HEK293 (cell line): ENCODE results near the gene MPPED2.

Experiments
- CTCF ChIA-PET: fragments of 350-600 bp; formaldehyde crosslinking; extraction: SDS; loops from one replicate; lab custom pipeline; 2021; ENCODE audit warnings: antibody characterized with exemption; lab: Yijun Ruan, JAX
- POLR2A ChIA-PET: fragments of 300-600 bp; formaldehyde crosslinking; extraction: SDS; loops from one replicate; lab custom pipeline; 2020; ENCODE audit warnings: antibody characterized with exemption, inconsistent platforms; lab: Yijun Ruan, JAX
- H3K27ac ChIP-seq: fragments of 200-500 bp; sonication (Bioruptor generic); 2 replicates; pipeline ENCODE4 v1.5.1; 2014; ENCODE audit warnings: low read depth, low read length, control low read depth, inconsistent platforms; ENCODE audit errors: extremely low read depth
- H3K36me3 ChIP-seq, 2 experiments: fragments of 200-500 bp in 1 of 2; sonication (Bioruptor generic) in 1 of 2; 1 replicate in 1 of 2; 2 replicates in 1 of 2; pipeline ENCODE4 v1.5.1; 2014 to 2017; ENCODE audit warnings: inconsistent platforms in 2 of 2, low read length in 2 of 2; ENCODE audit not compliant: control insufficient read depth in 2 of 2, insufficient read depth in 1 of 2
- H3K4me1 ChIP-seq: fragments of 200-500 bp; sonication (Bioruptor generic); 2 replicates; pipeline ENCODE4 v1.5.1; 2014; ENCODE audit warnings: mild to moderate bottlenecking, low read length, inconsistent platforms; ENCODE audit not compliant: control insufficient read depth, insufficient read depth
- H3K4me3 ChIP-seq: 2 replicates; pipeline ENCODE4 v1.5.1; 2011; ENCODE audit warnings: low read depth, mild to moderate bottlenecking, control low read depth, low read length, moderate library complexity
- H3K9me3 ChIP-seq: fragments of 200-500 bp; sonication (Bioruptor generic); 2 replicates; pipeline ENCODE4 v1.5.1; 2014; ENCODE audit warnings: low read depth, low read length, inconsistent platforms; ENCODE audit not compliant: control insufficient read depth, insufficient read depth
- GLIS1 ChIP-seq: fragments of 450-650 bp; formaldehyde crosslinking; IDR thresholded peaks from 2 replicates; pipeline ENCODE4 v1.5.1; 2016; ENCODE audit warnings: missing biosample characterization, missing genetic modification characterization
- HOXD13 ChIP-seq: sonication (generic); formaldehyde crosslinking; IDR thresholded peaks from 2 replicates; pipeline ENCODE4 v1.8.0; 2022; ENCODE audit warnings: missing genetic modification reagents, borderline replicate concordance
- KLF1 ChIP-seq: fragments of 450-650 bp; formaldehyde crosslinking; IDR thresholded peaks from 2 replicates; pipeline ENCODE4 v1.5.1; 2016; ENCODE audit warnings: missing biosample characterization, missing genetic modification characterization
- SCRT2 ChIP-seq: fragments of 450-650 bp; formaldehyde crosslinking; IDR thresholded peaks from 2 replicates; pipeline ENCODE4 v1.5.1; 2016; ENCODE audit warnings: missing biosample characterization, missing genetic modification characterization
- ZNF19 ChIP-seq: fragments of 450-650 bp; formaldehyde crosslinking; IDR thresholded peaks from 2 replicates; pipeline ENCODE4; 2016; ENCODE audit warnings: missing biosample characterization, missing genetic modification characterization, low read depth
- ZNF211 ChIP-seq: fragments of 450-650 bp; formaldehyde crosslinking; IDR thresholded peaks from 2 replicates; pipeline ENCODE4 v1.5.1; 2016; ENCODE audit warnings: low read depth, missing biosample characterization, missing genetic modification characterization
- ZNF311 ChIP-seq: fragments of 450-650 bp; formaldehyde crosslinking; IDR thresholded peaks from 2 replicates; pipeline ENCODE4 v1.5.1; 2017; ENCODE audit warnings: missing biosample characterization, missing genetic modification characterization, borderline replicate concordance
- ZNF596 ChIP-seq: fragments of 450-650 bp; IDR thresholded peaks from 2 replicates; pipeline ENCODE4 v1.5.0; 2018; ENCODE audit warnings: missing biosample characterization, mild to moderate bottlenecking, missing genetic modification characterization, moderate library complexity
- ZNF658 ChIP-seq: fragments of 450-650 bp; formaldehyde crosslinking; IDR thresholded peaks from 2 replicates; pipeline ENCODE4; 2016; ENCODE audit warnings: missing biosample characterization, missing genetic modification characterization
- TF ChIP-seq, protein P1 (sequence below): fragments of 450-650 bp; formaldehyde crosslinking; conservative IDR thresholded peaks from 2 replicates; pipeline ENCODE4 v1.5.1; 2016; ENCODE audit warnings: low read depth, missing biosample characterization, missing genetic modification characterization
- TF ChIP-seq, protein P2 (sequence below): fragments of 450-650 bp; formaldehyde crosslinking; IDR thresholded peaks from 2 replicates; pipeline ENCODE4 v1.5.1; 2016; ENCODE audit warnings: missing biosample characterization, missing genetic modification characterization
- TF ChIP-seq, protein P3 (sequence below): fragments of 450-650 bp; formaldehyde crosslinking; IDR thresholded peaks from 2 replicates; pipeline ENCODE4; 2016; ENCODE audit warnings: missing biosample characterization, missing genetic modification characterization
- TF ChIP-seq, protein P4 (sequence below): fragments of 450-650 bp; formaldehyde crosslinking; IDR thresholded peaks from 2 replicates; pipeline ENCODE4 v1.5.1; 2016; ENCODE audit warnings: missing biosample characterization, missing genetic modification characterization
- TF ChIP-seq, protein P5 (sequence below): fragments of 450-650 bp; formaldehyde crosslinking; IDR thresholded peaks from 2 replicates; pipeline ENCODE4 v1.5.1; 2016; ENCODE audit warnings: missing biosample characterization, missing genetic modification characterization
- TF ChIP-seq, protein P6 (sequence below): fragments of 450-650 bp; formaldehyde crosslinking; IDR thresholded peaks from 2 replicates; pipeline ENCODE4 v1.5.1; 2016; ENCODE audit warnings: missing biosample characterization, missing genetic modification characterization

The MPPED2 gene

DNA sequence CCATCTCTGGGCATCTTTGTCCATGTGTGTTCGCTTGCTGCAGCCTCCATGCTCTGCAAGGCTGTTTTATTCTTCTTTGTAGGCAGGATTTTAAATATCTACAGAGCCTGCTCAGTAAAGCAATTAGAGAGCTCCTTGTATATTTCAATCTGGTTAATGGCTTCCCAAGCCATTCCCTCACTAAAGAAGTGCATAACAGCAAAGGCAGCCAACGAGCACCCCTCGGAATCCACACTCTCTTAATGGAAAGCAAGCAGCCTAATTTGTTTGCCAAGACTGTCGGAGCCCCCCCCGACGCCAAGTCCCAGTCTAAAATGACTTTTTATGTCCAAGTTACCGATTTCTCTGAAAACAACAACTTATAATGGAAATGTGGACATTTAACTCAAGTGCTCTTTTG, 139.6 kb downstream of the MPPED2 start (continued):
- TF ChIP-seq, protein P1, sequence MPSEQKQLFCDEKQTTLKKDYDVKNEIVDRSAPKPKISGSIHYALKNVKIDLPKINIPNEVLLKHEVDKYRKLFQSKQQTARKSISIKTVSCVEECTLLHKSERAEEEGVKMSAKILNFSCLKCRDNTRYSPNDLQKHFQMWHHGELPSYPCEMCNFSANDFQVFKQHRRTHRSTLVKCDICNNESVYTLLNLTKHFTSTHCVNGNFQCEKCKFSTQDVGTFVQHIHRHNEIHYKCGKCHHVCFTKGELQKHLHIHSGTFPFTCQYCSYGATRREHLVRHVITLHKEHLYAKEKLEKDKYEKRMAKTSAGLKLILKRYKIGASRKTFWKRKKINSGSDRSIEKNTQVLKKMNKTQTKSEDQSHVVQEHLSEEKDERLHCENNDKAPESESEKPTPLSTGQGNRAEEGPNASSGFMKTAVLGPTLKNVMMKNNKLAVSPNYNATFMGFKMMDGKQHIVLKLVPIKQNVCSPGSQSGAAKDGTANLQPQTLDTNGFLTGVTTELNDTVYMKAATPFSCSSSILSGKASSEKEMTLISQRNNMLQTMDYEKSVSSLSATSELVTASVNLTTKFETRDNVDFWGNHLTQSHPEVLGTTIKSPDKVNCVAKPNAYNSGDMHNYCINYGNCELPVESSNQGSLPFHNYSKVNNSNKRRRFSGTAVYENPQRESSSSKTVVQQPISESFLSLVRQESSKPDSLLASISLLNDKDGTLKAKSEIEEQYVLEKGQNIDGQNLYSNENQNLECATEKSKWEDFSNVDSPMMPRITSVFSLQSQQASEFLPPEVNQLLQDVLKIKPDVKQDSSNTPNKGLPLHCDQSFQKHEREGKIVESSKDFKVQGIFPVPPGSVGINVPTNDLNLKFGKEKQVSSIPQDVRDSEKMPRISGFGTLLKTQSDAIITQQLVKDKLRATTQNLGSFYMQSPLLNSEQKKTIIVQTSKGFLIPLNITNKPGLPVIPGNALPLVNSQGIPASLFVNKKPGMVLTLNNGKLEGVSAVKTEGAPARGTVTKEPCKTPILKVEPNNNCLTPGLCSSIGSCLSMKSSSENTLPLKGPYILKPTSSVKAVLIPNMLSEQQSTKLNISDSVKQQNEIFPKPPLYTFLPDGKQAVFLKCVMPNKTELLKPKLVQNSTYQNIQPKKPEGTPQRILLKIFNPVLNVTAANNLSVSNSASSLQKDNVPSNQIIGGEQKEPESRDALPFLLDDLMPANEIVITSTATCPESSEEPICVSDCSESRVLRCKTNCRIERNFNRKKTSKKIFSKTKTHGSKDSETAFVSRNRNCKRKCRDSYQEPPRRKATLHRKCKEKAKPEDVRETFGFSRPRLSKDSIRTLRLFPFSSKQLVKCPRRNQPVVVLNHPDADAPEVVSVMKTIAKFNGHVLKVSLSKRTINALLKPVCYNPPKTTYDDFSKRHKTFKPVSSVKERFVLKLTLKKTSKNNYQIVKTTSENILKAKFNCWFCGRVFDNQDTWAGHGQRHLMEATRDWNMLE, result no peak
- TF ChIP-seq, all 188 proteins: peak for 0

DNA sequence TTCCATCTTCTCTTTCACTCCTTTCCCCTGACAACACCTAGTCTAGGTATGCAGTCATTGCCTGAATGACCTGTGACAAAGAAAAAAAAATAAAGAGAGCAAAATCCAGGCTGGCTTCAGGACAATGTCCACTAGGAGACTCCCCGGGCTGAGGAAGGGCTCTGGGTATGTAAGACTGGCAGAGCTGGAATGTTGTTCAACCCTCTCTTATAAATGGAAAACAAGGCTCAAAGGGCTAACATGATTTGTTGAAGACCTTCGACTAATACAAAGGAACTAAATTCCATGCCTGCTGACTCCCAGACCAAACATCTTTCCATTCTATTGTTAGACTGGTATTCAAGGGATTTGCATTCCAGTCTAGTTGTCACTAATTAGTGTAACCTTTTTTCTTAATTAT, 141.1 kb downstream of the MPPED2 start:
- no peak for TF ChIP-seq SCRT2
- TF ChIP-seq, protein P2, sequence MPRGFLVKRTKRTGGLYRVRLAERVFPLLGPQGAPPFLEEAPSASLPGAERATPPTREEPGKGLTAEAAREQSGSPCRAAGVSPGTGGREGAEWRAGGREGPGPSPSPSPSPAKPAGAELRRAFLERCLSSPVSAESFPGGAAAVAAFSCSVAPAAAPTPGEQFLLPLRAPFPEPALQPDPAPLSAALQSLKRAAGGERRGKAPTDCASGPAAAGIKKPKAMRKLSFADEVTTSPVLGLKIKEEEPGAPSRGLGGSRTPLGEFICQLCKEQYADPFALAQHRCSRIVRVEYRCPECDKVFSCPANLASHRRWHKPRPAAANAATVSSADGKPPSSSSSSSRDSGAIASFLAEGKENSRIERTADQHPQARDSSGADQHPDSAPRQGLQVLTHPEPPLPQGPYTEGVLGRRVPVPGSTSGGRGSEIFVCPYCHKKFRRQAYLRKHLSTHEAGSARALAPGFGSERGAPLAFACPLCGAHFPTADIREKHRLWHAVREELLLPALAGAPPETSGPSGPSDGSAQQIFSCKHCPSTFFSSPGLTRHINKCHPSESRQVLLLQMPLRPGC, result no peak
- no peak for TF ChIP-seq ZNF658 (tag by site-specific recombination)
- TF ChIP-seq, protein P3, sequence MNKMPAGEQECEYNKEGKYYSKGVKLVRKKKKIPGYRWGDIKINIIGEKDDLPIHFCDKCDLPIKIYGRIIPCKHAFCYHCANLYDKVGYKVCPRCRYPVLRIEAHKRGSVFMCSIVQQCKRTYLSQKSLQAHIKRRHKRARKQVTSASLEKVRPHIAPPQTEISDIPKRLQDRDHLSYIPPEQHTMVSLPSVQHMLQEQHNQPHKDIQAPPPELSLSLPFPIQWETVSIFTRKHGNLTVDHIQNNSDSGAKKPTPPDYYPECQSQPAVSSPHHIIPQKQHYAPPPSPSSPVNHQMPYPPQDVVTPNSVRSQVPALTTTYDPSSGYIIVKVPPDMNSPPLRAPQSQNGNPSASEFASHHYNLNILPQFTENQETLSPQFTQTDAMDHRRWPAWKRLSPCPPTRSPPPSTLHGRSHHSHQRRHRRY, result no peak
- TF ChIP-seq, protein P4, sequence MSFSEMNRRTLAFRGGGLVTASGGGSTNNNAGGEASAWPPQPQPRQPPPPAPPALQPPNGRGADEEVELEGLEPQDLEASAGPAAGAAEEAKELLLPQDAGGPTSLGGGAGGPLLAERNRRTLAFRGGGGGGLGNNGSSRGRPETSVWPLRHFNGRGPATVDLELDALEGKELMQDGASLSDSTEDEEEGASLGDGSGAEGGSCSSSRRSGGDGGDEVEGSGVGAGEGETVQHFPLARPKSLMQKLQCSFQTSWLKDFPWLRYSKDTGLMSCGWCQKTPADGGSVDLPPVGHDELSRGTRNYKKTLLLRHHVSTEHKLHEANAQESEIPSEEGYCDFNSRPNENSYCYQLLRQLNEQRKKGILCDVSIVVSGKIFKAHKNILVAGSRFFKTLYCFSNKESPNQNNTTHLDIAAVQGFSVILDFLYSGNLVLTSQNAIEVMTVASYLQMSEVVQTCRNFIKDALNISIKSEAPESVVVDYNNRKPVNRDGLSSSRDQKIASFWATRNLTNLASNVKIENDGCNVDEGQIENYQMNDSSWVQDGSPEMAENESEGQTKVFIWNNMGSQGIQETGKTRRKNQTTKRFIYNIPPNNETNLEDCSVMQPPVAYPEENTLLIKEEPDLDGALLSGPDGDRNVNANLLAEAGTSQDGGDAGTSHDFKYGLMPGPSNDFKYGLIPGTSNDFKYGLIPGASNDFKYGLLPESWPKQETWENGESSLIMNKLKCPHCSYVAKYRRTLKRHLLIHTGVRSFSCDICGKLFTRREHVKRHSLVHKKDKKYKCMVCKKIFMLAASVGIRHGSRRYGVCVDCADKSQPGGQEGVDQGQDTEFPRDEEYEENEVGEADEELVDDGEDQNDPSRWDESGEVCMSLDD (tag by site-specific recombination), result no peak
- no peak for TF ChIP-seq ZNF211 (tag by site-specific recombination)
- TF ChIP-seq HOXD13 (CRISPR knock-in tag), result no peak
- TF ChIP-seq KLF1 (tag by site-specific recombination), result no peak
- TF ChIP-seq ZNF311 (tag by site-specific recombination), result no peak
- no peak for TF ChIP-seq ZNF596 (tag by site-specific recombination)
- TF ChIP-seq, protein P5, sequence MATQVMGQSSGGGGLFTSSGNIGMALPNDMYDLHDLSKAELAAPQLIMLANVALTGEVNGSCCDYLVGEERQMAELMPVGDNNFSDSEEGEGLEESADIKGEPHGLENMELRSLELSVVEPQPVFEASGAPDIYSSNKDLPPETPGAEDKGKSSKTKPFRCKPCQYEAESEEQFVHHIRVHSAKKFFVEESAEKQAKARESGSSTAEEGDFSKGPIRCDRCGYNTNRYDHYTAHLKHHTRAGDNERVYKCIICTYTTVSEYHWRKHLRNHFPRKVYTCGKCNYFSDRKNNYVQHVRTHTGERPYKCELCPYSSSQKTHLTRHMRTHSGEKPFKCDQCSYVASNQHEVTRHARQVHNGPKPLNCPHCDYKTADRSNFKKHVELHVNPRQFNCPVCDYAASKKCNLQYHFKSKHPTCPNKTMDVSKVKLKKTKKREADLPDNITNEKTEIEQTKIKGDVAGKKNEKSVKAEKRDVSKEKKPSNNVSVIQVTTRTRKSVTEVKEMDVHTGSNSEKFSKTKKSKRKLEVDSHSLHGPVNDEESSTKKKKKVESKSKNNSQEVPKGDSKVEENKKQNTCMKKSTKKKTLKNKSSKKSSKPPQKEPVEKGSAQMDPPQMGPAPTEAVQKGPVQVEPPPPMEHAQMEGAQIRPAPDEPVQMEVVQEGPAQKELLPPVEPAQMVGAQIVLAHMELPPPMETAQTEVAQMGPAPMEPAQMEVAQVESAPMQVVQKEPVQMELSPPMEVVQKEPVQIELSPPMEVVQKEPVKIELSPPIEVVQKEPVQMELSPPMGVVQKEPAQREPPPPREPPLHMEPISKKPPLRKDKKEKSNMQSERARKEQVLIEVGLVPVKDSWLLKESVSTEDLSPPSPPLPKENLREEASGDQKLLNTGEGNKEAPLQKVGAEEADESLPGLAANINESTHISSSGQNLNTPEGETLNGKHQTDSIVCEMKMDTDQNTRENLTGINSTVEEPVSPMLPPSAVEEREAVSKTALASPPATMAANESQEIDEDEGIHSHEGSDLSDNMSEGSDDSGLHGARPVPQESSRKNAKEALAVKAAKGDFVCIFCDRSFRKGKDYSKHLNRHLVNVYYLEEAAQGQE (tag by site-specific recombination), result no peak
- TF ChIP-seq, protein P6, sequence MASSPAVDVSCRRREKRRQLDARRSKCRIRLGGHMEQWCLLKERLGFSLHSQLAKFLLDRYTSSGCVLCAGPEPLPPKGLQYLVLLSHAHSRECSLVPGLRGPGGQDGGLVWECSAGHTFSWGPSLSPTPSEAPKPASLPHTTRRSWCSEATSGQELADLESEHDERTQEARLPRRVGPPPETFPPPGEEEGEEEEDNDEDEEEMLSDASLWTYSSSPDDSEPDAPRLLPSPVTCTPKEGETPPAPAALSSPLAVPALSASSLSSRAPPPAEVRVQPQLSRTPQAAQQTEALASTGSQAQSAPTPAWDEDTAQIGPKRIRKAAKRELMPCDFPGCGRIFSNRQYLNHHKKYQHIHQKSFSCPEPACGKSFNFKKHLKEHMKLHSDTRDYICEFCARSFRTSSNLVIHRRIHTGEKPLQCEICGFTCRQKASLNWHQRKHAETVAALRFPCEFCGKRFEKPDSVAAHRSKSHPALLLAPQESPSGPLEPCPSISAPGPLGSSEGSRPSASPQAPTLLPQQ, result no peak
- TF ChIP-seq GLIS1 (tag by site-specific recombination), result no peak
- no peak for TF ChIP-seq ZNF19 (tag by site-specific recombination)
- Histone ChIP-seq H3K4me1 (no peaks in the 10 kb centered on the region), H3K9me3 (no peaks in the 10 kb centered on the region), H3K4me3 (no peak overlapping the region), H3K27ac (no peak overlapping the region), H3K36me3 (no peaks in the 10 kb centered on the region)
- ChIA-PET CTCF (no interaction called here), POLR2A (no interaction called here)
